Common myeloid progenitor, CD34-positive (primary cell): Measurements from ENCODE around the gene DIRAS1.

Source experiments
- CTCF ChIA-PET: fragments of 350-600 bp; sonication (Branson Sonifier 250); formaldehyde crosslinking; loops from one replicate; lab custom pipeline; 2021; ENCODE audit warnings: antibody characterized with exemption; lab: Charles Lee
- POLR2A ChIA-PET: fragments of 350-600 bp; sonication (Branson Sonifier 250); formaldehyde crosslinking; loops from one replicate; lab custom pipeline; 2021; ENCODE audit warnings: antibody characterized with exemption; lab: Charles Lee
- DNase-seq, 3 donors: peaks; one replicate each; pipeline versions ENCODE4 v3.0.0 to v3.0.0-alpha.2; 2013
- H3K27ac ChIP-seq, 2 experiments: 1 replicate in 1 of 2; 2 replicates in 1 of 2; pipeline ENCODE4 v1.7.0; 2013; ENCODE audit warnings: inconsistent platforms in 2 of 2, low read length in 2 of 2, mild to moderate bottlenecking in 2 of 2, low read depth in 1 of 2, moderate library complexity in 1 of 2; ENCODE audit not compliant: severe bottlenecking in 2 of 2, insufficient read depth in 1 of 2, poor library complexity in 1 of 2
- H3K27me3 ChIP-seq, 5 experiments: replicated peaks in 2 of 5; 1 replicate in 3 of 5; 2 replicates in 2 of 5; pipeline versions ENCODE4 v1.6.1 to v1.7.0; 2013; ENCODE audit warnings: low read length in 4 of 5, mild to moderate bottlenecking in 2 of 5, moderate library complexity in 2 of 5, inconsistent platforms in 1 of 5; ENCODE audit not compliant: insufficient read depth in 5 of 5, control insufficient read depth in 4 of 5
- H3K36me3 ChIP-seq, 4 experiments: 1 replicate in 2 of 4; 2 replicates in 2 of 4; pipeline versions ENCODE4 v1.6.1 to v1.7.0; 2013; ENCODE audit warnings: low read length in 3 of 4, control low read depth in 1 of 4, mild to moderate bottlenecking in 1 of 4; ENCODE audit not compliant: control insufficient read depth in 4 of 4, insufficient read depth in 4 of 4
- H3K4me1 ChIP-seq, 4 experiments: 1 replicate in 3 of 4; 2 replicates in 1 of 4; pipeline versions ENCODE4 v1.6.1 to v1.7.1; 2013; ENCODE audit warnings: low read length in 3 of 4, mild to moderate bottlenecking in 3 of 4, control low read depth in 1 of 4, inconsistent platforms in 1 of 4, moderate library complexity in 1 of 4; ENCODE audit not compliant: control insufficient read depth in 4 of 4, insufficient read depth in 4 of 4; ENCODE audit errors: control extremely low read depth in 1 of 4
- H3K4me3 ChIP-seq, 7 experiments: 1 replicate in 4 of 7; 2 replicates in 3 of 7; pipeline versions ENCODE4 v1.5.1 to v1.7.0; 2013; ENCODE audit warnings: mild to moderate bottlenecking in 7 of 7, low read length in 6 of 7, moderate library complexity in 6 of 7, inconsistent platforms in 2 of 7, low read depth in 2 of 7, control low read depth in 1 of 7; ENCODE audit not compliant: insufficient read depth in 4 of 7, control insufficient read depth in 1 of 7; ENCODE audit errors: extremely low read depth in 1 of 7
- H3K9me3 ChIP-seq, 5 experiments: 1 replicate in 4 of 5; 2 replicates in 1 of 5; pipeline versions ENCODE4 v1.6.1 to v1.7.1; 2013; ENCODE audit warnings: low read length in 4 of 5, mild to moderate bottlenecking in 2 of 5, inconsistent platforms in 1 of 5, low read depth in 1 of 5, moderate library complexity in 1 of 5; ENCODE audit not compliant: control insufficient read depth in 4 of 5, insufficient read depth in 2 of 5; ENCODE audit errors: control extremely low read depth in 1 of 5
- WGBS: methylation state at CpG from one replicate; pipeline ENCODE4 v1.1.5; 2013; ENCODE audit not compliant: insufficient coverage; 5-methylcytosine and 5-hydroxymethylcytosine counted together

The DIRAS1 gene

DNA sequence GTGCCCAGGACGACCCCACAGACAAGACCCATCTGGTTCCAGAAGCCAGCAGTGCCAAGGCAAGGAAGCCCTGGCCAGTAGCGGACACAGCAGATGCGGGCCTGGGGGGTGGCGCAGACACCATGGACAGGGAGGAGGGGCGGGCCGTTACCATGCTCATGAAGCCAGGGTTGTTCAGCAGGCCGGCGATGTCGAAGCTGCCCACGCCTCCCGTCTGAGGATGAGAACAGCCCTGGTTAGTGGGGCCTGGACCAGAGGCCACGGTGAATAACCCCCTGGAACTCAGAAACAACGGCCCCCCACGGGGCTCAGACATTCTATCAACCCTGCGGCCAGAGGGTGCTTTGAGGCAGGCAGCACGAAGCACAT is 40.1 kb upstream of the DIRAS1 start:
- WGBS, result over 99% methylated on average over 8 of the region's 16 CpGs

DNA sequence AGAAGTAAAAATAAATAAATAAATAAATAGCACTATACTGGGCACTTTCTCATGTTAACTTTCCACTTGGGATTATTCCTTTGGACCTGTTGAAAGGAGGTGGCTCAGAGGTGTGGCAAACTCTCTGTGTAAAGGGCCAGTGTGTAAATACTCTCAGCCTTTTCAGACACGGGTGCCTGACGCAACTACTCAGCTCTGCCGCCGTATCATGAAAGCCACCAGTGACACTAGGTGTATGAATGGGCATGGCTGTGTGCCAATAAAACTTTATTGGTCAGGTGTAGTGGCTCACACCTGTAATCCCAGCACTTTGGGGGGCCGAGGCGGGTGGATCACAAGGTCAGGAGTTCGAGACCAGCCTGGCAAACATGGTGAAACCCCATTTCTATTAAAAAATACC is 38.8 kb upstream of the DIRAS1 start:
- ChIA-PET POLR2A (no interaction called here), CTCF (interaction anchor here (0.8 to 1.1 kb wide), 2 partner anchors 10 to 111 kb away, joined by 4 read pairs; no protein-coding TSS in a partner anchor)
- Histone ChIP-seq H3K9me3 (no peaks in the 10 kb centered on the region), H3K4me1 (no peaks in the 10 kb centered on the region), H3K4me3 (no peak overlapping the region), H3K27ac (no peak overlapping the region), H3K36me3 (peaks cover 6 to 81% (median 65%) of the 10 kb centered on the region in 4 experiments), H3K27me3 (no peaks in the 10 kb centered on the region)
- WGBS, result no CpG with 5 or more reads among the region's 7 CpGs
- no peak for DNase-seq

More for the DNA sequence above, 40.1 kb upstream of the DIRAS1 start:
- ChIA-PET CTCF (no interaction called here), POLR2A (no interaction called here)
- Histone ChIP-seq H3K27ac (no peak overlapping the region), H3K27me3 (no peaks in the 10 kb centered on the region), H3K36me3 (peaks cover 6 to 83% (median 61%) of the 10 kb centered on the region in 4 experiments), H3K4me3 (no peak overlapping the region), H3K9me3 (no peaks in the 10 kb centered on the region), H3K4me1 (no peaks in the 10 kb centered on the region)
- no peak for DNase-seq

- Histone ChIP-seq H3K36me3 (peaks cover 6 to 83% (median 63%) of the 10 kb centered on the region in 4 experiments), H3K4me1 (no peaks in the 10 kb centered on the region), H3K4me3 (no peak overlapping the region), H3K27me3 (no peaks in the 10 kb centered on the region), H3K27ac (no peak overlapping the region), H3K9me3 (no peaks in the 10 kb centered on the region)
- POLR2A ChIA-PET, result no interaction called here
- WGBS, result 94% methylated on average over 9 of the region's 17 CpGs
- no peak for DNase-seq
- CTCF ChIA-PET, result interaction anchor here (1.1 kb wide), 1 partner anchor 10 kb away, joined by 4 read pairs; no protein-coding TSS in a partner anchor
Measured at GRCh38 chr19:2759362-2759761, 38.2 kb upstream of the DIRAS1 start.

DNA sequence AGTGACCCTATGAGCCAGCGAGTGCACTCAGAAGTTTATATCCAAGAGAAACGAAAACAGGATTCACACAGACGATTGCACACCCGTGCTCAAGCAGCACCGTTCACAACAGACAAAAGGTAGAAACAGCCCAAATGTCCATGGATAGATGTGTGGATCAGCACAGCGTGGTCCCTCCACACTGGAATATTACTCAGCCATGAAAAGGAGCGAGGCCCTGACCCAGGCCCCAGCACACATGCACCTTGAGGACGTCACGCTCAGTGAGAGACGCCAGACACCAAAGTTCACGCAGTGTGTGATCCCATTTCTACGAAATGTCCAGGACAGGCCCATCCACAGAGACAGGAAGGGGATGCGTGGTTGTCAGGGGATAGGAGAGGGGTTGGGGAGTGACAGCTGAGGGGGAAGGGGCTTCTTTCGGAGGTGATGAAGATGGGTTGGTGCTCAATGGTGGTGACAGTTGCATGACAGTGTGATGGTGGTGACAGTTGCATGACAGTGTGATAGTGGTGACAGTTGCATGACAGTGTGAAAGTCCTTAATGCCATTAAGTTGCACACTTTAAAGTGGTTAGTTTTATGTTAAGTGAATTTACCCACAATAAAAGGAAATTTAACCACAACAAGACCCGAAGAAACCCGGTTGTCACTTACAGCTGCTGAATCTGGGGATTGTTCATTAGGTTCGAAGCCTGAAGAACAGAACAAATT is 37.6 kb upstream of the DIRAS1 start:
- no peak for DNase-seq
- Histone ChIP-seq H3K27ac (no peak overlapping the region), H3K4me3 (no peak overlapping the region), H3K36me3 (peaks cover 6 to 85% (median 63%) of the 10 kb centered on the region in 4 experiments), H3K27me3 (no peaks in the 10 kb centered on the region), H3K4me1 (no peaks in the 10 kb centered on the region), H3K9me3 (no peaks in the 10 kb centered on the region)
- ChIA-PET CTCF (interaction anchor here (1.1 kb wide), 1 partner anchor 9 kb away, joined by 4 read pairs; no protein-coding TSS in a partner anchor), POLR2A (no interaction called here)
- over 99% methylated on average over 14 of the region's 17 CpGs for WGBS

GRCh38 chr19:2756921-2757881 is 36.0 kb upstream of the DIRAS1 start:
- ChIA-PET POLR2A (no interaction called here), CTCF (interaction anchor here (1.7 kb wide), 1 partner anchor 109 kb away, joined by 7 read pairs; no protein-coding TSS in a partner anchor)
- no peaks in the 10 kb centered on the region for H3K27me3 ChIP-seq
- H3K9me3 ChIP-seq, result no peaks in the 10 kb centered on the region
- H3K36me3 ChIP-seq, result peaks cover 4 to 72% (median 53%) of the 10 kb centered on the region in 4 experiments
- H3K27ac ChIP-seq, result no peak overlapping the region
- WGBS, result 96% methylated on average over 41 of the region's 48 CpGs
- H3K4me1 ChIP-seq, result no peaks in the 10 kb centered on the region
- no peak for DNase-seq
- H3K4me3 ChIP-seq, result no peak overlapping the region

DNA sequence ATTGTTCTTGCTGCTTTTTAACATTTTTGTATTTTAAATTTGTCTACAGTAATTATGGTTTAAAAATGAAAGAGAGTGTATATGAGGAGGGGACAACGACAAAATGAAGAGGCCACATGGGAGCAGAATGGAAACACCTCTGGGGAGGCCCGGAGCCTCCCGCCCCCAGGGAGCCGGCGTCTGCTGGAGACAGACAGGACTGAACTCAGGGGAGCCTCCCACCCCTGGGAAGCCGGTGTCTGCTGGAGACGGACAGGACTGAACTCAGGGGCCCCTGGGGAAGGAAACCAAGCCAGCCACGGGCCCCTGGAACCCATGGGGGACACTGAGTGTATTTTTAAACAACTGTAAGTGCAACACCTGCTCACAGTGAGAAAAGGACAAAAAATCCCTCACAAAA is 35.3 kb upstream of the DIRAS1 start:
- H3K9me3 ChIP-seq, result no peaks in the 10 kb centered on the region
- CTCF ChIA-PET, result interaction anchor here (1.7 kb wide), 1 partner anchor 108 kb away, joined by 7 read pairs; no protein-coding TSS in a partner anchor
- WGBS, result 88% methylated on average over 8 of the region's 8 CpGs
- H3K36me3 ChIP-seq, result peaks cover 4 to 67% (median 51%) of the 10 kb centered on the region in 4 experiments
- H3K27ac ChIP-seq, result no peak overlapping the region
- H3K4me1 ChIP-seq, result no peaks in the 10 kb centered on the region
- H3K27me3 ChIP-seq, result no peaks in the 10 kb centered on the region
- no peak for DNase-seq
- POLR2A ChIA-PET, result no interaction called here
- H3K4me3 ChIP-seq, result no peak overlapping the region
